Glutamatergic neuron (in vitro differentiated cells): ENCODE data around the gene LRRC74A. TPM values are rescaled to one million over a fixed set of nuclear protein-coding genes. Genes with fewer than 3 reads are reported as not detected.

Experiments
- DNase-seq: peaks from one replicate; pipeline ENCODE4 v3.0.0; 2022
- H3K27ac Mint-ChIP-seq: one replicate; pipeline ENCODE4 v1.8.0; 2020; ENCODE audit warnings: mild to moderate bottlenecking, mixed read lengths, inconsistent platforms; ENCODE audit not compliant: unreplicated experiment
- H3K27me3 Mint-ChIP-seq: one replicate; pipeline ENCODE4 v1.8.0; 2020; ENCODE audit warnings: mild to moderate bottlenecking, moderate library complexity, mixed read lengths, inconsistent platforms; ENCODE audit not compliant: unreplicated experiment
- H3K36me3 Mint-ChIP-seq: one replicate; pipeline ENCODE4 v1.8.0; 2020; ENCODE audit warnings: mild to moderate bottlenecking, mixed read lengths, inconsistent platforms; ENCODE audit not compliant: unreplicated experiment
- H3K4me1 Mint-ChIP-seq: one replicate; pipeline ENCODE4 v1.8.0; 2020; ENCODE audit warnings: mild to moderate bottlenecking, low read depth, mixed read lengths, inconsistent platforms; ENCODE audit not compliant: unreplicated experiment
- H3K4me3 Mint-ChIP-seq: one replicate; pipeline ENCODE4 v1.8.0; 2020; ENCODE audit warnings: mild to moderate bottlenecking, mixed read lengths, inconsistent platforms; ENCODE audit not compliant: unreplicated experiment
- H3K9me3 Mint-ChIP-seq: one replicate; pipeline ENCODE4 v1.8.0; 2020; ENCODE audit warnings: mild to moderate bottlenecking, moderate library complexity, mixed read lengths, inconsistent platforms; ENCODE audit not compliant: unreplicated experiment
- CTCF ChIP-seq: fragments of 200-600 bp; sonication (generic); IDR thresholded peaks from one replicate; pipeline ENCODE4 v1.5.0; 2021; ENCODE audit not compliant: partially characterized antibody, unreplicated experiment
- long read RNA-seq: library from polyadenylated mRNA; unstranded; transcript quantifications from one replicate; pipeline ENCODE4 v2.0.0, GENCODE V29; 2020; ENCODE audit not compliant: unreplicated experiment
- total RNA-seq: library from RNA; stranded (reverse); fragmentation: NEBNext Ultra II Directional; extraction: Animal tissue kit (Norgen Biotek cat#: 25700); gene quantifications from one replicate; pipeline ENCODE4 v1.2.1, GENCODE V29; 2021; ENCODE audit not compliant: unreplicated experiment

LRRC74A gene
- not detected for total RNA-seq
- long read RNA-seq, result 0 reads

- Mint-ChIP-seq H3K27me3 (peaks cover 4% of the 10 kb centered on the region), H3K4me1 (peaks cover 24% of the 10 kb centered on the region), H3K36me3 (peaks cover 4% of the 10 kb centered on the region), H3K27ac (no peak within 1 kb of the TSS), H3K9me3 (no peaks in the 10 kb centered on the region), H3K4me3 (no peak within 1 kb of the TSS)
- no peak for DNase-seq
- TF ChIP-seq CTCF, result no peak
Measured at GRCh38 chr14:76826122-76826521, at the start of gene LRRC74A. Gene LRRC74A, plus strand, starts transcription at chr14:76826408. Its CDS starts 290 bp downstream, at chr14:76826698.

GRCh38 chr14:76776428-76777251, 49.6 kb upstream of the LRRC74A start:
- Mint-ChIP-seq H3K27ac (no peak overlapping the region), H3K36me3 (no peaks in the 10 kb centered on the region), H3K27me3 (peaks cover 8% of the 10 kb centered on the region), H3K9me3 (peaks cover 4% of the 10 kb centered on the region), H3K4me1 (peaks cover 17% of the 10 kb centered on the region), H3K4me3 (no peak overlapping the region)
- TF ChIP-seq CTCF, result no peak
- DNase-seq, result no peak

- TF ChIP-seq CTCF, result no peak
- no peaks in the 10 kb centered on the region for H3K36me3 Mint-ChIP-seq
- peaks cover 14% of the 10 kb centered on the region for H3K4me1 Mint-ChIP-seq
- H3K9me3 Mint-ChIP-seq, result peaks cover 4% of the 10 kb centered on the region
- DNase-seq, result no peak
- no peak overlapping the region for H3K27ac Mint-ChIP-seq
- peaks cover 10% of the 10 kb centered on the region for H3K27me3 Mint-ChIP-seq
- H3K4me3 Mint-ChIP-seq, result no peak overlapping the region
Measured at GRCh38 chr14:76777721-76778120, 48.5 kb upstream of the LRRC74A start.

- TF ChIP-seq CTCF, result no peak
- no peaks in the 10 kb centered on the region for H3K36me3 Mint-ChIP-seq
- H3K4me1 Mint-ChIP-seq, result peaks cover 15% of the 10 kb centered on the region
- peaks cover 9% of the 10 kb centered on the region for H3K9me3 Mint-ChIP-seq
- H3K4me3 Mint-ChIP-seq, result no peak overlapping the region
- peaks cover 12% of the 10 kb centered on the region for H3K27me3 Mint-ChIP-seq
- no peak for DNase-seq
- H3K27ac Mint-ChIP-seq, result no peak overlapping the region
Measured at GRCh38 chr14:76778546-76779215, 47.5 kb upstream of the LRRC74A start.
